NT2/D1 (cell line): ENCODE data around the gene CYP4F11.

Source experiments
- SUZ12 ChIP-seq: IDR thresholded peaks from 2 replicates; pipeline ENCODE4 v1.6.1; 2011; ENCODE audit not compliant: insufficient read length, insufficient read depth; ENCODE audit errors: extremely low read depth
- YY1 ChIP-seq: IDR thresholded peaks from 2 replicates; pipeline ENCODE4 v1.6.1; 2011; ENCODE audit not compliant: insufficient read length, insufficient read depth
- ZNF274 ChIP-seq: IDR thresholded peaks from 2 replicates; pipeline ENCODE4 v1.6.1; 2011; ENCODE audit warnings: mild to moderate bottlenecking, low read depth, low read length

DNA sequence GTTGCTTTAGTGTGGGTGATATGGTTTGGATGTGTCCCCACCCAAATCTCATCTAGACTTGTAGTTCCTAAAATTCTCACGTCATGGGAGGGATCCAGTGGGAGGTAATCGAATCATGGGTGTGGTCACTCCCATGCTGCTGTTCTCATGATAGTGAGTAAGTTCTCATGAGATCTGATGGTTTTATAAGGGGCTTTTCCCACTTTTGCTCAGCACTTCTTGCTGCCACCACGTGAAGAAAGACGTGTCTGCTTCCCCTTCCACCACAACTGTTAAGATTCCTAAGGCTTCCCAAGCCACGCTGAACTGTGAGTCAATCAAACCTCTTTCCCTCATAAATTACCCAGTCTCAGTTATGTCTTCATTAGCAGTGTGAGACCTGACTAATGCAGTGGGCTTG lies 40.5 kb upstream of the CYP4F11 start:
- TF ChIP-seq YY1 = no peak
- no peak for TF ChIP-seq ZNF274
- no peak for TF ChIP-seq SUZ12
